ENCODE results near the gene SLC46A2.

SLC46A2 gene

DNA sequence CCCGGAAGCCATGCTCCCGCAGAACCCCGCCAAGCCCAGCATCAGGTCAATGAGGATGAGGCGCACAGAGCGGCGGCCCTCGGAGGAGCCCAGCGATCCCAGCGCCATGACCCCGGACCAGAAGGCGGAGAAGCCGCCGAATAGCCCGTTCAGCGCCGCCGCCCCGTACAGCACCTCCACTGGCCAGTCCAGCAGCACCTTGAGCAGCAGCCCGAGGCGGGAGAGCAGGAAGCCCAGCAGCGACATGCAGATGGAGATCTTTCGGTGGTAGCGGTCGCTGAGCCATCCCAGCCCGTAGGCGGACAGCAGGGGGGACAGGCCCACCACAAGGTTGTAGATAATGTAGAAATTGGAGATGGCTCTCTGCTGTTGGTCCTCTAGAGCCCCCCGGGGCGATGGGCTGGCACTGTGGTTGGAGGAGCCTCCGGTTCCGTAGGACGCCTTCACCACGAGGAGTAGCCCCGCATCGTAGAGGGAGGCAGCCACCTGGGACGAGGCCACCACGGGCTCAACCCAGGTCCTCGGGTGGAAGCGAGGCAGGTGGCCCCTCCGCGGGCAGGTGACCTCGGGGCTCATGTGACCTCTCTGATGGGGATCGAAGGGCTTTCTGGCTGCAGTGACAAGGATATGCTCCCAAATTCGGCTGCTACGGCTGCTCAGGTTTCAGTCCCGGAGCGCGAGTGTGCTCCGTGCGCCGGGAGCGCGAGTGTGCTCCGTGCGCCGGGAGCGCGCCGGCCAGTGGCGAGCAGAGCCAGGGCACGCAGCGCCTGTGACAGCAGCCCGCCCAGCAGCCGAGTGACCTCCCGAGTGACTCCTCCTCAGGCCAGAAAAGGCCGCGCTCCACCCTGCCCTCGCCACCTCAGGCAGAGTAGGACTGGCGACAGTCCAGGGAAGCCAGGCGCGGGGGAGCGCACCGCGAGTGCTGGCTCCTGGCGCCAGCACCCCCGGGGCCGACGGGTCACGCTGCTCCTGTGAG lies at the start of gene SLC46A2:
SLC46A2 (minus strand) TSS at position 771 of the 976 bp plus-strand sequence; CDS start at position 576, 195 bp downstream.
- DNase-seq (ENCODE audit: low read depth, low spot score), result no peak

- no peak for DNase-seq (ENCODE audit: low read depth, low spot score)
These were observed 48.7 kb upstream of the SLC46A2 start for GRCh38 chr9:112939418-112939817.

GRCh38 chr9:112933696-112934095 lies 43.0 kb upstream of the SLC46A2 start:
- DNase-seq (ENCODE audit: low read depth, low spot score), result no peak

DNA sequence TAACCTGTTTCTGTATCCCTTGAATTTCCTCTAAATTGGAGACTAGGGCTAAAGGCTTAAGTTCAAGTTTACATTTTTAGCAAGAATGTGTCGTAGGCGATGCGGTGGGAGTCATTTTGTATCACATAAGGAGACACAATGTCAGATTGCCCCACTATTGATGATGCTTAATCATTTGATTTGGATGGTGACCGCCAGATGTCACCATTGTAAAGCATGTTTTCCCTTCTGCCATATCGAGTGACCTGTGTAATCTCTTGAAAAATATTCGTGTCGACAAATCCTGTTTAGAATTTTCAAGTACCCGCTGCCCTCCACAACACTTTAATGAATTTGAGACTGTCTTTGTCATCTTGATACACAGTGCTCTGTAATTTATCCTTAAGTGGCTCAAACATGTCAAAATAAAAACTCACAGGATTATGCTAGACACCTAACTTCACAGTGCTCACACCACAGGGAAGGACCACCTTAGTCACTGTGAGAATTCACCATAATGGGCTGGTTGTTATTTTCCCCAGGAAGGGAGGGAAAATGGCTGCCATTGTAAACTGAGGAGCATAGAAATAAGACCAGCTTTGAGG lies 34.5 kb upstream of the SLC46A2 start:
- no peak for DNase-seq (ENCODE audit: low read depth, low spot score)

DNA sequence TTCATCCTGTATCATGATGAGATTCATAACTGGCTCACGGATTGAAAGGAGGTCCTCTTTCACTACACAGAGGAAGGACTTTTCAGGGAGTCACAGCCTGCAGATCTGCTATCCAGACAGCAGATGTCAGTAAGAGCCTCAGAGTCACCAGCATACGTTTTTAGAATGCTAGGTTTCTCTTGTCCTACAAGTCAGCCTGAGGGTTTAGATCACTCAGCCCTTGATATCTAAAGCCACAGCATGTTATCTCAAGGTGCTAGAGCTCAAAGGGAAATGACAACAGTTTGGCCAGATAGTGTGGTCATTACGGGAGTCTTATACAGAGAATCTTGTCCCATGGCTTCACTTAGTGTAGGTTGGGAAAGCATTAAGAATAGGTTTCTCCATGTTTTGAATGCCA lies 30.9 kb upstream of the SLC46A2 start:
- no peak for DNase-seq (ENCODE audit: low read depth, low spot score)

DNA sequence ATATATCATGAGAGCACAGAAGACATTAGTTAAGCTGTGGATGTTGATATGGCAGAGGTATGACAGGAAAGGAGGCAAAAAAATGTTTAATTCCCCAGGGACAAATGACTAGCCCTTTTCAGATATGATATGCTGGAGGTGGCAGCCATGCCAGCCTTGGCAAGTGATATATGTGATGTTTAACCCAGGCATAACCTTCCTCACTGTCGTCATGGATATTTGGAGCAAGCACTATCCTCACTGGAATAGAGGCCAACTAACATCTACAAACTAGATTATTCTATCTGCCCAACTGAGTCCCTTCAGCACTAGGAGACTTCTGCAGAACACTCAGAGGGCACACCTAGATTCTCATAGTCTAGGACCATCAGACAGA lies 27.3 kb upstream of the SLC46A2 start:
- no peak for DNase-seq (ENCODE audit: low read depth, low spot score)

GRCh38 chr9:112917047-112917986 lies 26.6 kb upstream of the SLC46A2 start:
- DNase-seq (ENCODE audit: low read depth, low spot score), result no peak

DNA sequence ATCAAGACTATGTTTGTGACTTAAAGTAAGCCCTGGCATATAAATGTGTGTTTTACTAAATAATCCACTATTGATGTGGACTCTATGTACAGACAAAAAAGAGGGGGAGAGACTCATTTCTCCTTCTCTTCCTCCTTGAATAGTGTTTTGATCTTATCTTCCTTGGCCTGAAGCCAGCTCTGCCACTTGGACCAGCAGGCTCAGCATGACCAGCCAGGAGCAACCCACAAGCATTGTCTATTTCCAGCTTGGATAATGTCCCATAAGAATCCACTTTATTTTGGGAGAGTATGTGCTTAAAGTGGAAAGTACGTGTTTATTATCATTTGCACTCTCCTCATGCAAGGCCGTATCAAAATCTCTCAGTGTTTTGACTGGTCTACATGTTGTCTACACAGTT lies 23.8 kb upstream of the SLC46A2 start:
- no peak for DNase-seq (ENCODE audit: low read depth, low spot score)

DNA sequence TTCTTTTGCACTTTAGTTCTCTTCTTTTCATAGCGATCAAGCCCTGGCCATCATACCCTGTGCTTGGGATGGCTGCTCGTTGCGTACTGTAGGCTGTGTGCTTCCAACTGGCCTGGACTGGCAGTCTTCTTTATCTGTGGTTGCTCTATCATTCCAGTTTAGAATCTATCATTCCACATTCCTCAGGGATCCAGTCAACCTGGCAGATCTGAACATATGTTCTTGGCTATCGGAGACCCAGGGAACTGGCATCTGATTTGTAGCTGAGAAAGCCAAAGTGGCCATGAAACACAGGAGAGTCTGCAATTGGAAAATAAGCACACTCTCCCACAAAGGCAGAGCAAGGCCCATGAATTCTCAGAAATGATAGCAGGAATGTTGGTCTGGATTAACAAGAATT lies 22.6 kb upstream of the SLC46A2 start:
- no peak for DNase-seq (ENCODE audit: low read depth, low spot score)

DNA sequence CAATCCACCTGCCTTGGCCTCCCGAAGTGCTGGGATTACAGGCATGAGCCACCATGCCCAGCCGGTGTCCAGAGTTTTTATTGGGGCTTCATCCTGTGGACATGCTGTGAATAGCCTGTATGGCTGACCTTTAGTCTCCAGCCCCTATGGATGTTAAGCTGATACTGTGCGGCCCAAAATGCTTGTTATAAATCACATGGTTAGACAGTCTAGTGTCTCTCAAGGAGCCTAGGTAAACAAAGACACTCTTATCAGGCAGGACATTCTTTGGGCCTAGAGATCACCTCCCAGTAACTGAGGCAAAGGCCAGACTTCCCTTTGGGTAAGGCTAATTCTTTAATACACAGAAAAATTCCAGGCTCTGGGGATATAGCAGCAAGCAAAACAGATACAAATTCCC lies 22.0 kb upstream of the SLC46A2 start:
- no peak for DNase-seq (ENCODE audit: low read depth, low spot score)

DNA sequence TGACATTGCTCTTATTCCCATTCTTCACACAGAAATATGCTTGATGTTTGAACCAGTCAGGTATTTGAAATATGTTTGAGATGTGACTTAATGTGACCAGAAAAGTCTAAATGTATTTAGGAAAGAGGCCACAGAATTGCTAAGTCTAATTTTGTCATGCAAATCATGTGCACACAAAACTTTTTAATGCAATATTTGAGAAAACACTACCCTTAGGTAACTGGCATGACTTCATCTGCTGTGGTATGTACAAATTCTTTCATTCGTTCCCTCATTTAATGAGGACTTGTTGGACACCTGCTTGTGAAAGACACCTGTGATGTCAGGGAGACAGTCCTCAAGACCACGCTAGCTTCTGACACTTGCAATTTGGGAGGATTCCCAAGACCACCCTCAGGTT lies 21.1 kb upstream of the SLC46A2 start:
- DNase-seq (ENCODE audit: low read depth, low spot score), result no peak

DNA sequence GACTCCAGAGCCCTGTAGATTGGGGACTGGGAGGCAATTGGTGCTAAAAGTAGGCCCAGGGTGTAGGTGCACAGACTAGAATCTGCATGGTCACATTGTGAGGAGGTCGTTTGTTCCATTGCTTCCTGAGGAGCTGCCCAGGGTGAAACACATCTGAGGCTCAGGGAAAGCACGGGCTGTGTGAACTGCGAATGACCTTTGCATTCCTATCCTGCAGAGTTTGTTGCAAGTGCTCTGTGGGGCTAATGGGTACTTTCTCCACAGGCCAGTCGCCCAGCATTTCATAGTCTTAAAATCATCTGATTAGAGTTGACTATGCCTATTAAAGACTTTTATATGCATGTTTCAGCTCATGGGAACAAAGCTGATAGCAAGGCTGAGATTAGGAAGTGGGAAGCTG lies 14.4 kb upstream of the SLC46A2 start:
- DNase-seq (ENCODE audit: low read depth, low spot score), result no peak

DNA sequence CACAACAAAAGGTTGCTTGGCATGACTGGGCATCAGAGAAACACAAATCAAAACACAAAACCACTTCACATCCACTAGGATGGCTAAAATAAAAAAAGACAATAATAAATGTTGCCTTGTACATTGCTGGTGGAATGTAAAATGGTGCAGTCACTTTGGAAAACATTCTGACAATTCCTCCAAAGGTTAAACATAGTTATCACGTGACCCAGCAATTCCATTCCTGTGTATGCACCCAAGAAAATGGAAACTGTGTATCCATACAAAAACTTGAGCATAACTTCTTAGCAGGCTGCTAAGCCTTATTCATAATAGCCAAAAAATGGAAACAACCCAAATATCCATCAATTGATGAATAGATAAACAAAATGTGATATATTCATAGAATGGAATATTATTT lies 10.2 kb upstream of the SLC46A2 start:
- no peak for DNase-seq (ENCODE audit: low read depth, low spot score)

DNA sequence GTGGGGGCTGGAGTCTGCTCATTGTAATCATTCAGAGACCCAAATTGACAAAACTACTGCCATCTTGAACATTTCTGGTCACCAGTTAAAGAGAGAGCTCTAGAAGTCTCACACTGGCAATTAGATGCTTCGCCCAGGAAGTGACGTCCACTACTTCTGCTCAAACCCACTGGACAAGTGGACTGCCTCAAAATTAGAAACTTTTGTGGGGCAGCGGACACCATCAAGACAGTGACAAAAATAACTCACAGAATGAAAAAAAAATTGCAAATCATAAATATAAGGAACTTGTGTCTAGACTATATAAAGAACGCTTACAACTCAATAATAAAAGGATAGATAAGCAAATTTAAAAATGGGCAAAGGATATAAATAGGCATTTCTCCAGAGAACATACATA lies 9.8 kb upstream of the SLC46A2 start:
- DNase-seq (ENCODE audit: low read depth, low spot score), result no peak

- DNase-seq (ENCODE audit: low read depth, low spot score), result no peak
These were observed 8.2 kb upstream of the SLC46A2 start for GRCh38 chr9:112898872-112899311.

- DNase-seq (ENCODE audit: low read depth, low spot score), result no peak
These were observed 5.5 kb upstream of the SLC46A2 start for GRCh38 chr9:112896131-112896530.

- no peak for DNase-seq (ENCODE audit: low read depth, low spot score)
These were observed 4.0 kb upstream of the SLC46A2 start for GRCh38 chr9:112894699-112895098.

DNA sequence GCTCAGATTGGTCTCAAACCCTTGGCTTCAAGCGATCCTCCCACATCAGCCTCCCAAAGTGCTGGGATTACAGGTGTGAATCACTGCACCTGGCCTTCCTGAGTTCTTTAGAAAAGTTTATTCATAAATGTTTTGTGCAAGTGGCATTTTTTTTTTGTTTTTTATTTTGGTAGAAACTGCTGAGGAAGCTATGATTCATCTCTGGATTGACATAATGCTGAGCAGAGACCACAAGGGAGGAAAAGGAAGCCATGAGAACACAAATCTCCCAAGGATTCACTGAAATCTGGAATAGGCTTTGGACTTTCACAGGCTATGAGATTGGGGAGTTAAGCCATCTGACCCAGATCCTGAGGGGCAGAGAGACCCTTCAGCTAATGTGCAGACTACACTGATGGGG lies 3.4 kb upstream of the SLC46A2 start:
- no peak for DNase-seq (ENCODE audit: low read depth, low spot score)

- no peak for DNase-seq (ENCODE audit: low read depth, low spot score)
These were observed 2.3 kb upstream of the SLC46A2 start for GRCh38 chr9:112892981-112893380.

GRCh38 chr9:112891521-112891920 lies 845 bp upstream of the SLC46A2 start:
- DNase-seq (ENCODE audit: low read depth, low spot score), result no peak

DNA sequence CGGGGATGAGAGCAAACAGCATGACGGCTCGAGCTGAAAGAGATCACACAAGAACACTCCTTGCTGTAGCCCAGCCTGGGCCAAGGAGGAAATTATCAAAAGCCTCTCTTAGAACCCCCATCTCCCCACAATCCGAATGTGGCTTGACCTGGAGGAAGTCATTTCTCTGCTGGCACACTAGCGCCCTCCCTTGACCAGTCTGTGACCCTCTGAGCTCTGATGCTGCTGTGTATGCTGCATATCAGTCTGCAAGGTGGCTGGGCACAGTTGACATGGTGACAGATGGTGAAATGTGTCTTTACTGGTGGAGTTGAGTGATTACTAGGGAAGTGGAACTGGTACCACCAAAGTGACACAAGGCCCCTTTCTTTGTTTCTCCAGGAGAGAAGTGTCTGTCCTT lies 3.3 kb downstream of the SLC46A2 start:
- DNase-seq (ENCODE audit: low read depth, low spot score), result no peak

GRCh38 chr9:112886351-112886750 lies 4.3 kb downstream of the SLC46A2 start:
- DNase-seq (ENCODE audit: low read depth, low spot score), result no peak

Data from smooth muscle cell of the brain vasculature (primary cell).